Stimulated activated CD4-positive, alpha-beta T cell treated with anti-CD3 and anti-CD28 coated beads, Interleukin-1b, Interleukin-23, amount 100 ng/mL, for 1 hour (primary cell): ENCODE results near the gene TMEM229B.

Source experiments
- DNase-seq, 2 donors: peaks; one replicate each; pipeline ENCODE4 v3.0.0-alpha.2; 2020; ENCODE audit warnings: low read depth in 2 of 2

The TMEM229B gene

GRCh38 chr14:67515386-67516079 is 27.0 kb upstream of the TMEM229B start:
- no peak for DNase-seq

GRCh38 chr14:67514650-67515385 is 26.3 kb upstream of the TMEM229B start:
- DNase-seq, result no peak

- DNase-seq, result no peak
These were observed 25.7 kb upstream of the TMEM229B start for GRCh38 chr14:67514203-67514607.

- DNase-seq, result no peak
These were observed 25.1 kb upstream of the TMEM229B start for GRCh38 chr14:67513631-67514108.

- DNase-seq, result no peak
These were observed 24.2 kb upstream of the TMEM229B start for GRCh38 chr14:67512463-67513310.

GRCh38 chr14:67510836-67511235 is 22.3 kb upstream of the TMEM229B start:
- DNase-seq, result no peak

GRCh38 chr14:67510121-67510520 is 21.6 kb upstream of the TMEM229B start:
- DNase-seq, result no peak

GRCh38 chr14:67508956-67509355 is 20.4 kb upstream of the TMEM229B start:
- no peak for DNase-seq

GRCh38 chr14:67505254-67505653 is 16.7 kb upstream of the TMEM229B start:
- DNase-seq, result no peak

GRCh38 chr14:67503331-67503730 is 14.8 kb upstream of the TMEM229B start:
- DNase-seq, result no peak

GRCh38 chr14:67502867-67503266 is 14.3 kb upstream of the TMEM229B start:
- no peak for DNase-seq

- no peak for DNase-seq
These were observed 13.1 kb upstream of the TMEM229B start for GRCh38 chr14:67501670-67502069.

- no peak for DNase-seq
These were observed 12.5 kb upstream of the TMEM229B start for GRCh38 chr14:67500981-67501380.

- no peak for DNase-seq
These were observed 9.2 kb upstream of the TMEM229B start for GRCh38 chr14:67497716-67498115.

- no peak for DNase-seq
These were observed 8.7 kb upstream of the TMEM229B start for GRCh38 chr14:67497216-67497615.

GRCh38 chr14:67495827-67496226 is 7.3 kb upstream of the TMEM229B start:
- DNase-seq, result no peak

- DNase-seq, result no peak
These were observed 4.7 kb upstream of the TMEM229B start for GRCh38 chr14:67493092-67493717.

- no peak for DNase-seq
These were observed 4.0 kb upstream of the TMEM229B start for GRCh38 chr14:67492538-67492937.

GRCh38 chr14:67491741-67492507 is 3.4 kb upstream of the TMEM229B start:
- DNase-seq, result no peak

GRCh38 chr14:67491285-67491684 is 2.8 kb upstream of the TMEM229B start:
- DNase-seq, result no peak

- no peak for DNase-seq
These were observed 1.7 kb upstream of the TMEM229B start for GRCh38 chr14:67490196-67490595.
